HG02798 (cell line): ENCODE results near the gene ADAM19.
"Not testable (repeated sequence)": the region's sequence is repeated elsewhere in the genome, so short reads cannot be mapped to it uniquely, and the experiment has no call there.

Experiments
- ATAC-seq: cut with Tn5 transposase; IDR thresholded peaks from one replicate; pipeline ENCODE4 v1.9.1; 2021; ENCODE audit warnings: mild to moderate bottlenecking; ENCODE audit not compliant: unreplicated experiment, poor library complexity

Gene ADAM19

GRCh38 chr5:157447201-157447637, 128.4 kb downstream of the ADAM19 start:
- no peak for ATAC-seq

GRCh38 chr5:157446412-157446935, 129.1 kb downstream of the ADAM19 start:
- no peak for ATAC-seq

- ATAC-seq = no peak
Observed at GRCh38 chr5:157445745-157446411, 129.7 kb downstream of the ADAM19 start.

- no peak for ATAC-seq
Observed at GRCh38 chr5:157444224-157444623, 131.4 kb downstream of the ADAM19 start.

GRCh38 chr5:157443041-157443549, 132.5 kb downstream of the ADAM19 start:
- ATAC-seq = no peak

- ATAC-seq = no peak
Observed at GRCh38 chr5:157434096-157434495, 141.5 kb downstream of the ADAM19 start.

- ATAC-seq = peak; percentile 69
Observed at GRCh38 chr5:157431544-157432200, 143.9 kb downstream of the ADAM19 start.

GRCh38 chr5:157429920-157430319, 145.7 kb downstream of the ADAM19 start:
- ATAC-seq = not testable (repeated sequence)
